Ovary (tissue), 3 donors: ENCODE data around the gene ZNF432.

ENCODE experiments used
- POLR2A ChIP-seq: fragments of 450-650 bp; IDR thresholded peaks from one replicate; pipeline ENCODE4 v1.6.1; 2017; ENCODE audit warnings: antibody characterized with exemption, mild to moderate bottlenecking, moderate library complexity
- TF ChIP-seq, protein P1 (sequence below), 3 donors: fragments of 450-650 bp in 2 of 3; fragments of 200-600 bp in 1 of 3; IDR thresholded peaks; one replicate each; pipeline versions ENCODE4 v1.5.1 to v1.8.0; 2016 to 2022; ENCODE audit warnings: antibody characterized with exemption in 3 of 3, mild to moderate bottlenecking in 1 of 3
- donor health status: DM: no; HTN: no; CAD: no.

DNA sequence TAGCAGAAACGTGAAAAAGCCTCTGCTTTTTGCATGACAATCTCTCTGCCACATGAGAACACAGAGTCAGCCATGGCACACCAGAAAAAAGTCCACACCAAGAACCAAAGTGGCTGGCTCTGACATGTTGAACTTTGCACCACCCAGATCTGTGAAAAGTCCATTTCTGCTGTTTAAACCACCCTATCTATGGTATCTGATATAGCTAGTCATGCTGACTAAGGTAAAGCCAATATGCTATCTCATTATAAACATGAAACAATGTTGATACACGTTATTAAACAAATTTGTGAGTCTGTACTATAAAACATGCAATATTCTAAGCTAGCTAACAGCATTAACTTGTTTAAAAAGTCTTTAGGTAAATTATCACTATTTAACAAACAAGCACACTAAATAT is 21.0 kb upstream of the ZNF432 start:
- TF ChIP-seq, protein P1, sequence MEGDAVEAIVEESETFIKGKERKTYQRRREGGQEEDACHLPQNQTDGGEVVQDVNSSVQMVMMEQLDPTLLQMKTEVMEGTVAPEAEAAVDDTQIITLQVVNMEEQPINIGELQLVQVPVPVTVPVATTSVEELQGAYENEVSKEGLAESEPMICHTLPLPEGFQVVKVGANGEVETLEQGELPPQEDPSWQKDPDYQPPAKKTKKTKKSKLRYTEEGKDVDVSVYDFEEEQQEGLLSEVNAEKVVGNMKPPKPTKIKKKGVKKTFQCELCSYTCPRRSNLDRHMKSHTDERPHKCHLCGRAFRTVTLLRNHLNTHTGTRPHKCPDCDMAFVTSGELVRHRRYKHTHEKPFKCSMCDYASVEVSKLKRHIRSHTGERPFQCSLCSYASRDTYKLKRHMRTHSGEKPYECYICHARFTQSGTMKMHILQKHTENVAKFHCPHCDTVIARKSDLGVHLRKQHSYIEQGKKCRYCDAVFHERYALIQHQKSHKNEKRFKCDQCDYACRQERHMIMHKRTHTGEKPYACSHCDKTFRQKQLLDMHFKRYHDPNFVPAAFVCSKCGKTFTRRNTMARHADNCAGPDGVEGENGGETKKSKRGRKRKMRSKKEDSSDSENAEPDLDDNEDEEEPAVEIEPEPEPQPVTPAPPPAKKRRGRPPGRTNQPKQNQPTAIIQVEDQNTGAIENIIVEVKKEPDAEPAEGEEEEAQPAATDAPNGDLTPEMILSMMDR (IDR thresholded peaks at IDR 0.05) = no peak
- no peak for TF ChIP-seq POLR2A
